GM19328 (cell line): Measurements from ENCODE around the gene RPS18.

ENCODE experiments used
- ATAC-seq: cut with Tn5 transposase; IDR thresholded peaks from one replicate; pipeline ENCODE4 v1.9.1; 2021; ENCODE audit warnings: mild to moderate bottlenecking, moderate library complexity; ENCODE audit not compliant: unreplicated experiment

The RPS18 gene

GRCh38 chr6:33289784-33290315 lies 18.0 kb downstream of the RPS18 start:
- no peak for ATAC-seq

GRCh38 chr6:33290459-33290858 lies 18.6 kb downstream of the RPS18 start:
- no peak for ATAC-seq

- no peak for ATAC-seq
These were observed 21.3 kb downstream of the RPS18 start for GRCh38 chr6:33292996-33293682.

GRCh38 chr6:33294086-33294823 lies 22.4 kb downstream of the RPS18 start:
- ATAC-seq: no peak

- ATAC-seq: no peak
These were observed 23.9 kb downstream of the RPS18 start for GRCh38 chr6:33295621-33296369.

- no peak for ATAC-seq
These were observed 25.0 kb downstream of the RPS18 start for GRCh38 chr6:33296797-33297405.

- no peak for ATAC-seq
These were observed 25.6 kb downstream of the RPS18 start for GRCh38 chr6:33297406-33297955.

GRCh38 chr6:33297956-33298772 lies 26.3 kb downstream of the RPS18 start:
- no peak for ATAC-seq

- peak; percentile 19 for ATAC-seq
These were observed 26.9 kb downstream of the RPS18 start, which contains the start of gene RGL2 for GRCh38 chr6:33298773-33299236. RGL2 (minus strand) TSS chr6:33298942; CDS start chr6:33298610, 332 bp downstream.

- ATAC-seq: peak; percentile 66
These were observed 27.5 kb downstream of the RPS18 start for GRCh38 chr6:33299237-33299944.

- no peak for ATAC-seq
These were observed 30.0 kb downstream of the RPS18 start for GRCh38 chr6:33301877-33302276.

GRCh38 chr6:33304216-33304615 lies 32.3 kb downstream of the RPS18 start:
- no peak for ATAC-seq

- ATAC-seq: no peak
These were observed 33.2 kb downstream of the RPS18 start for GRCh38 chr6:33305052-33305451.

- ATAC-seq: no peak
These were observed 34.5 kb downstream of the RPS18 start for GRCh38 chr6:33306356-33306755.

- no peak for ATAC-seq
These were observed 40.7 kb downstream of the RPS18 start for GRCh38 chr6:33312361-33313104.

- ATAC-seq: no peak
These were observed 41.3 kb downstream of the RPS18 start for GRCh38 chr6:33313105-33313708.

- peak; percentile 31 for ATAC-seq
These were observed 42.0 kb downstream of the RPS18 start, which contains the start of gene TAPBP for GRCh38 chr6:33313709-33314514. TAPBP (minus strand) TSS chr6:33314078; CDS start chr6:33314041, 37 bp downstream.
